ENCODE data around the gene HIVEP3.
A peak's percentile ranks its signal among the peaks of the same experiment; 100 is the strongest.

The HIVEP3 gene

GRCh38 chr1:41813226-41813625 lies 105.5 kb downstream of the HIVEP3 start:
- no peak for DNase-seq (ENCODE audit: low spot score)

GRCh38 chr1:41812453-41812852 lies 106.3 kb downstream of the HIVEP3 start:
- no peak for DNase-seq (ENCODE audit: low spot score)

GRCh38 chr1:41812051-41812450 lies 106.7 kb downstream of the HIVEP3 start:
- DNase-seq (ENCODE audit: low spot score), result no peak

- no peak for DNase-seq (ENCODE audit: low spot score)
Observed at GRCh38 chr1:41811051-41811795, 107.5 kb downstream of the HIVEP3 start.

- no peak for DNase-seq (ENCODE audit: low spot score)
Observed at GRCh38 chr1:41810446-41810845, 108.3 kb downstream of the HIVEP3 start.

GRCh38 chr1:41809692-41810091 lies 109.0 kb downstream of the HIVEP3 start:
- no peak for DNase-seq (ENCODE audit: low spot score)

GRCh38 chr1:41807390-41807789 lies 111.3 kb downstream of the HIVEP3 start:
- no peak for DNase-seq (ENCODE audit: low spot score)

- no peak for DNase-seq (ENCODE audit: low spot score)
Observed at GRCh38 chr1:41806472-41807155, 112.1 kb downstream of the HIVEP3 start.

- no peak for DNase-seq (ENCODE audit: low spot score)
Observed at GRCh38 chr1:41805771-41806471, 112.8 kb downstream of the HIVEP3 start.

GRCh38 chr1:41804176-41804575 lies 114.5 kb downstream of the HIVEP3 start:
- no peak for DNase-seq (ENCODE audit: low spot score)

- DNase-seq (ENCODE audit: low spot score), result no peak
Observed at GRCh38 chr1:41803656-41804055, 115.1 kb downstream of the HIVEP3 start.

GRCh38 chr1:41802532-41803501 lies 115.9 kb downstream of the HIVEP3 start:
- peak; percentile 66 for DNase-seq (ENCODE audit: low spot score)

- DNase-seq (ENCODE audit: low spot score), result no peak
Observed at GRCh38 chr1:41800311-41800829, 118.4 kb downstream of the HIVEP3 start.

- DNase-seq (ENCODE audit: low spot score), result no peak
Observed at GRCh38 chr1:41799723-41800122, 119.0 kb downstream of the HIVEP3 start.

- no peak for DNase-seq (ENCODE audit: low spot score)
Observed at GRCh38 chr1:41799205-41799604, 119.5 kb downstream of the HIVEP3 start.

GRCh38 chr1:41795205-41795762 lies 123.4 kb downstream of the HIVEP3 start:
- no peak for DNase-seq (ENCODE audit: low spot score)

- DNase-seq (ENCODE audit: low spot score), result no peak
Observed at GRCh38 chr1:41794031-41794430, 124.7 kb downstream of the HIVEP3 start.

- no peak for DNase-seq (ENCODE audit: low spot score)
Observed at GRCh38 chr1:41792485-41792770, 126.3 kb downstream of the HIVEP3 start.

- no peak for DNase-seq (ENCODE audit: low spot score)
Observed at GRCh38 chr1:41791667-41792484, 126.8 kb downstream of the HIVEP3 start.

- no peak for DNase-seq (ENCODE audit: low spot score)
Observed at GRCh38 chr1:41790351-41790750, 128.4 kb downstream of the HIVEP3 start.
